Suprapubic skin (tissue), 4 donors: ENCODE data around the gene SRD5A1. TPM values are rescaled to one million over a fixed set of nuclear protein-coding genes. Genes with fewer than 3 reads are reported as not detected.

ENCODE experiments used
- DNase-seq, 2 donors: peaks; one replicate each; pipeline ENCODE4 v3.0.0-alpha.2; 2019; ENCODE audit warnings: low spot score in 2 of 2
- H3K27ac ChIP-seq: fragments of 200-600 bp; sonication (generic); one replicate; pipeline ENCODE4 v1.5.1; 2019
- H3K27me3 ChIP-seq: fragments of 200-600 bp; sonication (generic); one replicate; pipeline ENCODE4 v1.5.1; 2019
- H3K36me3 ChIP-seq: fragments of 200-600 bp; sonication (generic); one replicate; pipeline ENCODE4 v1.5.1; 2019
- H3K4me1 ChIP-seq: fragments of 200-600 bp; sonication (generic); one replicate; pipeline ENCODE4 v1.5.1; 2019
- H3K4me3 ChIP-seq: fragments of 200-600 bp; sonication (generic); one replicate; pipeline ENCODE4 v1.5.1; 2019; ENCODE audit warnings: mild to moderate bottlenecking
- H3K9me3 ChIP-seq: fragments of 200-600 bp; sonication (generic); one replicate; pipeline ENCODE4 v1.5.1; 2019
- EP300 ChIP-seq: sonication (generic); formaldehyde crosslinking; IDR thresholded peaks from one replicate; pipeline ENCODE4 v1.6.1; 2017; ENCODE audit warnings: antibody characterized with exemption
- POLR2A ChIP-seq, 2 donors: fragments of 450-650 bp; IDR thresholded peaks; one replicate each; pipeline ENCODE4 v1.6.1; 2017; ENCODE audit warnings: antibody characterized with exemption in 2 of 2, mild to moderate bottlenecking in 2 of 2, moderate library complexity in 2 of 2
- POLR2AphosphoS5 ChIP-seq, 3 donors: sonication (generic); formaldehyde crosslinking; IDR thresholded peaks; one replicate each; pipeline ENCODE4 v1.6.1; 2017; ENCODE audit warnings: antibody characterized with exemption in 3 of 3
- WGBS: methylation state at CpG from one replicate; pipeline ENCODE4 v1.1.5; 2018; 5-methylcytosine and 5-hydroxymethylcytosine counted together
- total RNA-seq, 4 donors: library from RNA; depleted of rRNA; stranded (reverse); fragments of >200 nt; gene quantifications; one replicate each; pipeline ENCODE4 v1.1.0, GENCODE V29; 2016
- TF ChIP-seq, protein P1 (sequence below), 2 donors: fragments of 200-600 bp in 1 of 2; fragments of 450-650 bp in 1 of 2; sonication (generic) in 1 of 2; IDR thresholded peaks; one replicate each; pipeline ENCODE4 v1.5.1; 2016 to 2019; ENCODE audit warnings: antibody characterized with exemption in 2 of 2, mild to moderate bottlenecking in 1 of 2, moderate library complexity in 1 of 2

SRD5A1 gene
- 10 to 100 TPM; 62.7 to 86.8 (median 74.8) TPM for total RNA-seq

DNA sequence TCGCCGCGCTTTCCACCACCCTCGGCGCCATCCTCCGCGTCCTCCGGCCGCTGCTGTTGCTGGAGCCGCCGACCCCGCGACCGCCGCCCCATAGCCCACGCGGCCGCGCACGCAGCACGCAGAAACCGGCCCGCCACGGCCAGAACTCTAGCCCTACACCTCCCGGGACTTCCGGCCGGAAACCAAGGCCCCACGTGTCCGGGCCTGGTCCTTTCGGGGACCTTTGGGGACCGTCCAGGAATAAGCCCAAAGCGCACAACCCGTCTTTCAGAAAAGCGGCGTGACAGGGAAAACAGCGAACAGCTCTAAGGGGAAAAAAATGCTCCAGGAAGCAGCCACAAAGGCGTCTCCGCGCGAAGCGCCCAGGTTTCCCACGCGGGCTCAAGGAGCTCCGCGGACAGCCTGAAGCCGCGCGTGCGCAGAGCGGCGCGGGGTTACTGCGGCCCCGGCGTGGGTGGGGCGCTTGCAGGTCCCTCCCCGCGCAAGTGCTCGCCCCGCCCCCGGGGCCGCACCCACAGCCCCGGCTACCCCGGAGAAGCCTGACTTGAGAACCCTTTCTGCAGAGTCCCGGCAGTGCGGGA is at the start of gene SRD5A1, which contains the start of gene NSUN2:
Gene SRD5A1, plus strand, starts transcription at position 553 of the 581 bp plus-strand sequence. CDS start 137 bp downstream, outside the sequence.
Gene NSUN2, minus strand, starts transcription at position 157 of the 581 bp plus-strand sequence. Its CDS starts 65 bp downstream, at position 92.
- Histone ChIP-seq H3K4me1 (peaks cover 51% of the 10 kb centered on the region), H3K36me3 (peaks cover 30% of the 10 kb centered on the region), H3K27ac (peak within 1 kb of the TSS; percentile 92), H3K4me3 (peak within 1 kb of the TSS; percentile 94), H3K27me3 (no peaks in the 10 kb centered on the region), H3K9me3 (no peaks in the 10 kb centered on the region)
- DNase-seq = peak; percentile 92 to 93
- TF ChIP-seq, protein P1, sequence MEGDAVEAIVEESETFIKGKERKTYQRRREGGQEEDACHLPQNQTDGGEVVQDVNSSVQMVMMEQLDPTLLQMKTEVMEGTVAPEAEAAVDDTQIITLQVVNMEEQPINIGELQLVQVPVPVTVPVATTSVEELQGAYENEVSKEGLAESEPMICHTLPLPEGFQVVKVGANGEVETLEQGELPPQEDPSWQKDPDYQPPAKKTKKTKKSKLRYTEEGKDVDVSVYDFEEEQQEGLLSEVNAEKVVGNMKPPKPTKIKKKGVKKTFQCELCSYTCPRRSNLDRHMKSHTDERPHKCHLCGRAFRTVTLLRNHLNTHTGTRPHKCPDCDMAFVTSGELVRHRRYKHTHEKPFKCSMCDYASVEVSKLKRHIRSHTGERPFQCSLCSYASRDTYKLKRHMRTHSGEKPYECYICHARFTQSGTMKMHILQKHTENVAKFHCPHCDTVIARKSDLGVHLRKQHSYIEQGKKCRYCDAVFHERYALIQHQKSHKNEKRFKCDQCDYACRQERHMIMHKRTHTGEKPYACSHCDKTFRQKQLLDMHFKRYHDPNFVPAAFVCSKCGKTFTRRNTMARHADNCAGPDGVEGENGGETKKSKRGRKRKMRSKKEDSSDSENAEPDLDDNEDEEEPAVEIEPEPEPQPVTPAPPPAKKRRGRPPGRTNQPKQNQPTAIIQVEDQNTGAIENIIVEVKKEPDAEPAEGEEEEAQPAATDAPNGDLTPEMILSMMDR (IDR thresholded peaks at IDR 0.05) = no peak
- TF ChIP-seq EP300 (no peak), POLR2A (IDR thresholded peaks at IDR 0.05) (peak; percentile 4 to 69), POLR2AphosphoS5 (IDR thresholded peaks at IDR 0.05) (peak; percentile 38 to 56 (median 40))
- WGBS = 0% methylated on average over 24 of the region's 66 CpGs

DNA sequence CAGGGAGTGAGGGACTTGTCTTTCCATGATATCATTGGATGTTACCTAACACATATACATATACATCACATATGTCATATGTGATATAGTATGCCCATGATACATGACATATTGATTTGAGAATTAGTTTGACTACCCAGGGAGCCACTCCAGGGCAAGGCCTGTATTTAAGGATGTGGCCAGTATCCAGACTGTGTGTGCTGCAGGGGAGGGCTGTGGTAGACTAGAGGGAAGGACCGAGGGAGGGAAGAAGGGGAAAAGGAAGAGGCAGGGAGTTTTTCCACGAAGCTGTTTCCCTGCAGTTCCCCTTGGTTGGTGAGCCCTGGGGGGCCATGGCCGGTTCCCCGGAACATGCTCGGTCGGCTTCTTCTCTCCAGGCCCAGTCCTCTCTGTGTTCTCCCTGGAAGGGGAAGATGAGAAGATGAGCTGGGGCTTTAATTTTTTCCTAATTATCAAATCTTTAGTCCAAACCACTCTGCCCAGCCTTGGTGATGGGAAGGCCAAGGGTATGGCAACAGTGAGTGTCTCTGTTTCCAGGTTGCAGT is 49.1 kb upstream of the SRD5A1 start:
- TF ChIP-seq EP300 (no peak), POLR2A (IDR thresholded peaks at IDR 0.05) (no peak), POLR2AphosphoS5 (IDR thresholded peaks at IDR 0.05) (no peak)
- TF ChIP-seq, protein P1 (IDR thresholded peaks at IDR 0.05) = no peak
- H3K27ac ChIP-seq = no peak overlapping the region
- H3K9me3 ChIP-seq = no peaks in the 10 kb centered on the region
- H3K4me1 ChIP-seq = peaks cover 10% of the 10 kb centered on the region
- WGBS = 71% methylated on average over 6 of the region's 6 CpGs
- no peak for DNase-seq
- no peaks in the 10 kb centered on the region for H3K36me3 ChIP-seq
- H3K27me3 ChIP-seq = peaks cover 30% of the 10 kb centered on the region
- H3K4me3 ChIP-seq = no peak overlapping the region

GRCh38 chr5:6584727-6585126 is 48.5 kb upstream of the SRD5A1 start:
- H3K36me3 ChIP-seq = no peaks in the 10 kb centered on the region
- no peak overlapping the region for H3K4me3 ChIP-seq
- H3K4me1 ChIP-seq = peaks cover 10% of the 10 kb centered on the region
- 81% methylated on average over 8 of the region's 8 CpGs for WGBS
- no peak for DNase-seq
- no peaks in the 10 kb centered on the region for H3K9me3 ChIP-seq
- no peak for TF ChIP-seq POLR2A (IDR thresholded peaks at IDR 0.05)
- no peak for TF ChIP-seq POLR2AphosphoS5 (IDR thresholded peaks at IDR 0.05)
- TF ChIP-seq, protein P1 (IDR thresholded peaks at IDR 0.05) = no peak
- TF ChIP-seq EP300 = no peak
- peaks cover 30% of the 10 kb centered on the region for H3K27me3 ChIP-seq
- no peak overlapping the region for H3K27ac ChIP-seq

DNA sequence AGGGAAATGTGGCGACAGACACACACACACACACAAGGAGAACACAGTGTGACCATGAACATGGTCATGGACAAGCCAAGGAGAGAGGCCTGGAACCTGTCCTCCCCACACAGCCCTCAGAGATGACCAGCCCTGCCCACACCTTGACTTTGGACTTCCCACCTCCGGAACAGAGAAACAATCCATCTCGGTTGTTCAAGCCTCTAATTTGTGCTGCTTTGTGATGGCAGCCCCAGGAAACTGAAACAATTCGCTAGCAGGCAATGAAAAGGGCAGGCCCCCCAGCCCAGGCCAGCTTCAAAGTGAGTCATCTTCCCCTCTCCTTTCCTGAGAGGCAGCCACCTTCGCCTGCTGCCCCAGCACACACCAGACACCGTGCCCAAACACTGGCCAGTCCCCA is 48.1 kb upstream of the SRD5A1 start:
- H3K27me3 ChIP-seq = peaks cover 30% of the 10 kb centered on the region

More for the DNA sequence above, 48.1 kb upstream of the SRD5A1 start:
- no peaks in the 10 kb centered on the region for H3K36me3 ChIP-seq
- WGBS = 72% methylated on average over 6 of the region's 6 CpGs
- H3K27ac ChIP-seq = no peak overlapping the region
- no peak overlapping the region for H3K4me3 ChIP-seq
- TF ChIP-seq POLR2A (IDR thresholded peaks at IDR 0.05) (no peak), POLR2AphosphoS5 (IDR thresholded peaks at IDR 0.05) (no peak), EP300 (no peak)
- TF ChIP-seq, protein P1 (IDR thresholded peaks at IDR 0.05) = no peak
- H3K9me3 ChIP-seq = no peaks in the 10 kb centered on the region
- H3K4me1 ChIP-seq = peaks cover 10% of the 10 kb centered on the region
- no peak for DNase-seq
